NCI-H2227 (cell line): ENCODE measurements around the gene GPR176.

Experiments
- DNase-seq: peaks from one replicate; lab custom pipeline; 2025; ENCODE audit not compliant: unreplicated experiment; lab: John Stamatoyannopoulos, UW

GPR176 gene

GRCh38 chr15:39860871-39861270, 59.2 kb downstream of the GPR176 start:
- no peak for DNase-seq

GRCh38 chr15:39860200-39860599, 59.9 kb downstream of the GPR176 start:
- DNase-seq: no peak

GRCh38 chr15:39859636-39860035, 60.4 kb downstream of the GPR176 start:
- DNase-seq: no peak

GRCh38 chr15:39857132-39857531, 62.9 kb downstream of the GPR176 start:
- DNase-seq: no peak

- DNase-seq: no peak
Observed at GRCh38 chr15:39856357-39856756, 63.7 kb downstream of the GPR176 start.

- DNase-seq: no peak
Observed at GRCh38 chr15:39855400-39855799, 64.7 kb downstream of the GPR176 start.

GRCh38 chr15:39854161-39854560, 65.9 kb downstream of the GPR176 start:
- no peak for DNase-seq

GRCh38 chr15:39852250-39852649, 67.8 kb downstream of the GPR176 start:
- DNase-seq: no peak

- DNase-seq: peak; percentile 66
Observed at GRCh38 chr15:39851500-39852092, 68.5 kb downstream of the GPR176 start.

GRCh38 chr15:39850436-39850835, 69.6 kb downstream of the GPR176 start:
- no peak for DNase-seq

GRCh38 chr15:39846108-39846507, 74.0 kb downstream of the GPR176 start:
- no peak for DNase-seq

- no peak for DNase-seq
Observed at GRCh38 chr15:39845582-39845981, 74.5 kb downstream of the GPR176 start.

GRCh38 chr15:39843565-39843964, 76.5 kb downstream of the GPR176 start:
- no peak for DNase-seq

GRCh38 chr15:39837454-39837853, 82.6 kb downstream of the GPR176 start:
- DNase-seq: no peak

- DNase-seq: peak; percentile 20
Observed at GRCh38 chr15:39835550-39835949, 84.5 kb downstream of the GPR176 start.

GRCh38 chr15:39834256-39834655, 85.8 kb downstream of the GPR176 start:
- DNase-seq: no peak

GRCh38 chr15:39833515-39833981, 86.5 kb downstream of the GPR176 start:
- DNase-seq: no peak

GRCh38 chr15:39830166-39830565, 89.9 kb downstream of the GPR176 start:
- no peak for DNase-seq

- DNase-seq: peak; percentile 68
Observed at GRCh38 chr15:39828374-39828931, 91.6 kb downstream of the GPR176 start.

GRCh38 chr15:39826975-39827374, 93.1 kb downstream of the GPR176 start:
- no peak for DNase-seq

- no peak for DNase-seq
Observed at GRCh38 chr15:39823634-39824033, 96.4 kb downstream of the GPR176 start.

GRCh38 chr15:39820050-39820602, 99.9 kb downstream of the GPR176 start:
- no peak for DNase-seq

- peak; percentile 51 for DNase-seq
Observed at GRCh38 chr15:39819533-39819932, 100.5 kb downstream of the GPR176 start.
